ENCODE results near the gene NDUFA11. TPM values are rescaled to one million over a fixed set of nuclear protein-coding genes. Genes with fewer than 3 reads are reported as not detected.

NDUFA11 gene
- total and polyA plus RNA-seq, 9 of the 15 experiments (the other 6 are each of a cell fraction or from before 2014, with no cell fraction given) = 63.3 to 486 (median 274) TPM

- ATAC-seq = no peak
- Histone ChIP-seq H3K4me1 (replicated peaks in 1 of 2; ENCODE audit: control insufficient read depth in 2 of 2, insufficient read depth in 2 of 2, low read length in 2 of 2) (peaks cover 0 to 23% of the 10 kb centered on the region in 2 experiments; a peak in 2 of 5 replicates), H3K79me2 (ENCODE audit: control insufficient read depth, insufficient read depth, low read length) (no peaks in the 10 kb centered on the region), H3K4me3 (no peak overlapping the region), H3K9me1 (ENCODE audit: control insufficient read depth, insufficient read depth, low read length) (no peaks in the 10 kb centered on the region), H3K4me2 (ENCODE audit: insufficient read depth, low read length) (no peak overlapping the region), H3K36me3 (ENCODE audit: control insufficient read depth, insufficient read depth, low read length) (no peaks in the 10 kb centered on the region), H3K9ac (ENCODE audit: insufficient read depth in 1 of 2, low read depth in 2 of 2, low read length in 2 of 2) (peak overlapping the region in 1 of 2 experiments; percentile 46; a peak in 2 of 4 replicates), H4K20me1 (replicated peaks; ENCODE audit: control insufficient read depth, insufficient read depth, low read length) (peaks cover 3% of the 10 kb centered on the region; the same call in 1 of the 2 replicates), H3K9me3 (replicated peaks; ENCODE audit: control insufficient read depth, insufficient read depth, low read depth, low read length) (no peaks in the 10 kb centered on the region), H3K27me3 (ENCODE audit: control insufficient read depth in 2 of 2, insufficient read depth in 2 of 2, low read length in 2 of 2) (peaks cover 2 to 22% of the 10 kb centered on the region in 2 experiments; a peak in 2 of 5 replicates), H2AFZ (ENCODE audit: low read depth, low read length) (no peak overlapping the region), H3K27ac (ENCODE audit: extremely low read depth, low read depth, low read length) (no peak overlapping the region)
- BruUV-seq (replicated peaks) = no TSS peak
- ChIA-PET CTCF (ENCODE audit: low intra/inter-chr PET ratio) (no interaction called here), POLR2A (no interaction called here)
- intact Hi-C loops (cut with micrococcal nuclease) = no loop called here
- in situ Hi-C loops (cut with MboI) = no loop called here
- peak in 1 of 4 experiments; percentile 2 for DNase-seq (ENCODE audit: extremely low read depth in 1 of 4, low spot score in 3 of 4)
- 34% methylated on average over 9 of the region's 9 CpGs for WGBS (ENCODE audit: insufficient coverage, low coverage, missing lambda C conversion rate)
- FAIRE-seq = no peak
- TF ChIP-seq HEY1 (CRISPR knock-in tag; IDR thresholded peaks at IDR 0.05; ENCODE audit: borderline replicate concordance) = no peak
- no peak for TF ChIP-seq MBD1 (CRISPR knock-in tag; IDR thresholded peaks at IDR 0.05)
- no peak for TF ChIP-seq MAZ (CRISPR knock-in tag; conservative IDR thresholded peaks at IDR 0.05 in 1 of 2, IDR thresholded peaks at IDR 0.05 in 1 of 2)
- TF ChIP-seq SIN3A (IDR thresholded peaks at IDR 0.05; ENCODE audit: borderline replicate concordance in 2 of 2, control insufficient read depth in 1 of 2, low read depth in 2 of 2, low read length in 2 of 2) = no peak
- no peak for TF ChIP-seq DLX4 (CRISPR knock-in tag; IDR thresholded peaks at IDR 0.05)
- no peak for TF ChIP-seq HOXB6 (CRISPR knock-in tag; IDR thresholded peaks at IDR 0.05; ENCODE audit: borderline replicate concordance)
- no peak for TF ChIP-seq ZNF146 (CRISPR knock-in tag; IDR thresholded peaks at IDR 0.05; ENCODE audit: unreplicated experiment)
- TF ChIP-seq ID3 (CRISPR knock-in tag; IDR thresholded peaks at IDR 0.05) = no peak
- TF ChIP-seq ID3 (tag; IDR thresholded peaks at IDR 0.05) = no peak
- no peak for TF ChIP-seq ZBTB1 (CRISPR knock-in tag; IDR thresholded peaks at IDR 0.05; ENCODE audit: borderline replicate concordance, low read depth)
- no peak for TF ChIP-seq CHD2 (IDR thresholded peaks at IDR 0.05; ENCODE audit: low read depth, low read length)
- TF ChIP-seq ZNF224 (CRISPR knock-in tag; IDR thresholded peaks at IDR 0.05) = no peak
- no peak for TF ChIP-seq RHOXF2B (CRISPR knock-in tag; conservative IDR thresholded peaks at IDR 0.05)
- TF ChIP-seq ATF1 (CRISPR knock-in tag; IDR thresholded peaks at IDR 0.05) = no peak
- no peak for TF ChIP-seq ATF1 (tag; IDR thresholded peaks at IDR 0.05)
- TF ChIP-seq RUNX1 (IDR thresholded peaks at IDR 0.05; ENCODE audit: low read depth) = no peak
- peak; percentile 31; the same call in 1 of the 2 replicates for TF ChIP-seq EP300 (IDR thresholded peaks at IDR 0.05; ENCODE audit: low read length)
- no peak for TF ChIP-seq ILK (tag; IDR thresholded peaks at IDR 0.05; ENCODE audit: borderline replicate concordance, low read depth)
- no peak for TF ChIP-seq ERF (CRISPR knock-in tag; IDR thresholded peaks at IDR 0.05)
- TF ChIP-seq MTF1 (CRISPR knock-in tag; IDR thresholded peaks at IDR 0.05; ENCODE audit: borderline replicate concordance) = no peak
- no peak for TF ChIP-seq ADNP (tag; IDR thresholded peaks at IDR 0.05)
- TF ChIP-seq ZNF551 (CRISPR knock-in tag; IDR thresholded peaks at IDR 0.05) = no peak
These were observed 39.4 kb downstream of the NDUFA11 start for GRCh38 chr19:5864013-5864720.

All from K562 (cell line).